GM13976 (cell line): ENCODE measurements around the gene EEFSEC.

Experiments used
- DNase-seq: peaks from one replicate; pipeline ENCODE4 v3.0.0; 2012; ENCODE audit warnings: low spot score
- in situ Hi-C: fragments of 300-500 bp; cut with MboI; formaldehyde crosslinking; loops from one replicate; pipeline ENCODE4 v1.12.0; 2022; ENCODE audit warnings: low sequenced_read_pairs, mixed read lengths, inconsistent platforms; ENCODE audit not compliant: unreplicated experiment
- TF ChIP-seq, protein P1 (sequence below): IDR thresholded peaks from 2 replicates; pipeline ENCODE4 v1.5.1; 2012; ENCODE audit warnings: borderline replicate concordance, mild to moderate bottlenecking; ENCODE audit not compliant: insufficient read depth; ENCODE audit errors: extremely low read depth, missing control alignments, control extremely low read depth

The EEFSEC gene

DNA sequence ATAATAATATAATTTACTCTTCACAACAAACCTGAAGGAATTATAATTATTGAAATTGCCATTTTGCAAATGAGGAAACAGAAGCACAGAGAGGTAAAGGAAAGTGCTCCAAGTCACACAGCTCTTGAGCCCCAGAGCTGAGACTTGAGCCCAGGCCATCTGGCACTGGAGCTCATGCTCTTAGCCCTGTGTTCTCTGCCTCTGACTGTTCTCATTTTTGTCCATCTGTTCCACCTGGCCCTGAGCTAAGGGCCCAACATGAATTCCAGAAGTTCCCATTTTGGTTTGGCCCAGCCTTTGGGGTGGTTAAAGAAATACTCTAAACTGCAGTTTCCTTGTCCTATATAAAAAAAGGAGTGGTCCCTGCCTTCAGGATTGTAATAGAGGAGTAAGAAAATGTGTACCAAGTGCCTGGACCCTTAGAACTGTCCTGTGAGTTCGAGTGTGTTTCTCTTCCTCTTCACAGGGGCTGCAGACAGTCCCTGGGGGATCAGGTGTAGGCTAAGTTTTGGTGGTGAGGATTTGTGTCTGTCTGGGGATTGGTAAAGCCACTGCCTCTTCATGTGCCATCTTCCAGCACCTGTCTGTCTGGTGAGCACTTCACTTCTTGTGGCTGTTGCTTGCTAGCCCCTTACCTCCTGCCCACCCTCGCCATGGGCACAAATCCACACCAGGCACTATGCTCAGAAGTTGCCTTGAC is 221.6 kb downstream of the EEFSEC start:
- in situ Hi-C loops = no loop called here
- TF ChIP-seq, protein P1, sequence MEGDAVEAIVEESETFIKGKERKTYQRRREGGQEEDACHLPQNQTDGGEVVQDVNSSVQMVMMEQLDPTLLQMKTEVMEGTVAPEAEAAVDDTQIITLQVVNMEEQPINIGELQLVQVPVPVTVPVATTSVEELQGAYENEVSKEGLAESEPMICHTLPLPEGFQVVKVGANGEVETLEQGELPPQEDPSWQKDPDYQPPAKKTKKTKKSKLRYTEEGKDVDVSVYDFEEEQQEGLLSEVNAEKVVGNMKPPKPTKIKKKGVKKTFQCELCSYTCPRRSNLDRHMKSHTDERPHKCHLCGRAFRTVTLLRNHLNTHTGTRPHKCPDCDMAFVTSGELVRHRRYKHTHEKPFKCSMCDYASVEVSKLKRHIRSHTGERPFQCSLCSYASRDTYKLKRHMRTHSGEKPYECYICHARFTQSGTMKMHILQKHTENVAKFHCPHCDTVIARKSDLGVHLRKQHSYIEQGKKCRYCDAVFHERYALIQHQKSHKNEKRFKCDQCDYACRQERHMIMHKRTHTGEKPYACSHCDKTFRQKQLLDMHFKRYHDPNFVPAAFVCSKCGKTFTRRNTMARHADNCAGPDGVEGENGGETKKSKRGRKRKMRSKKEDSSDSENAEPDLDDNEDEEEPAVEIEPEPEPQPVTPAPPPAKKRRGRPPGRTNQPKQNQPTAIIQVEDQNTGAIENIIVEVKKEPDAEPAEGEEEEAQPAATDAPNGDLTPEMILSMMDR = no peak
- DNase-seq = no peak

GRCh38 chr3:128376516-128376915 is 223.2 kb downstream of the EEFSEC start:
- in situ Hi-C loops = no loop called here
- DNase-seq = no peak
- TF ChIP-seq, protein P1 = no peak

DNA sequence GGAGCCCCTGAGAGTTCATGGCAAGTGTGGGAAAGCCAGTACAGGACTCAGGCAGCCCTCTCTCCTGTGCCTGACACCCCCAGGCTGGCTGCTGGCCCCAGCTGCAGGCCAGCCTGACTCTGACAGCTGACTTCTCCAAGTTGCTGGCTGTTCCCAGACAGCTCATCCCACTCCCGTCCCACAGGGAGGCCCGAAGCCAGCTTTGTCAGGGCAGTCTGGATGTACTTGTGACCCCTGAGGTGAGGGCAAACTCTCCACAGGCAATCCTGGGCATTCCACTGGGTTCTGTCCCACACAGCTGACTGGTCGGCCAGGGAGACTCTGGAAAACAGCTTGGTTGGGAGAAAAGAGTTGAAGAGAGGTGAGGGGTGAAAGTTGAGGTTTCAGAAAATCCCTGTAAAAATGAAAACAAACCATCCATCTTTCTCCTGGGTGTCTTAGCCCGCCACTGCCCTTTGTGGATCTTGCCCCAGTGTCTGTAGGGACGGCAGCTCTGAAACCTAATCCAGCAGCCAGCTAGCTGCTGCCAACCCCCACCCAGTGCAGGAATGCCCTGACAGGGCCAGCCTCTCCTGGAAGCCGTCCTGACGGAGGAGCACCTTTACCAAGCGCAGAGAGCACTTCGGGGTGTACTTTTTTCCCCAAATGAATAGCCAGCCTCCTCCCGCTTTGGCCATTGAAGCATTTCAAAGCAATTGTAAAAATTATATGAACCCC is 225.5 kb downstream of the EEFSEC start:
- TF ChIP-seq, protein P1 = no peak

DNA sequence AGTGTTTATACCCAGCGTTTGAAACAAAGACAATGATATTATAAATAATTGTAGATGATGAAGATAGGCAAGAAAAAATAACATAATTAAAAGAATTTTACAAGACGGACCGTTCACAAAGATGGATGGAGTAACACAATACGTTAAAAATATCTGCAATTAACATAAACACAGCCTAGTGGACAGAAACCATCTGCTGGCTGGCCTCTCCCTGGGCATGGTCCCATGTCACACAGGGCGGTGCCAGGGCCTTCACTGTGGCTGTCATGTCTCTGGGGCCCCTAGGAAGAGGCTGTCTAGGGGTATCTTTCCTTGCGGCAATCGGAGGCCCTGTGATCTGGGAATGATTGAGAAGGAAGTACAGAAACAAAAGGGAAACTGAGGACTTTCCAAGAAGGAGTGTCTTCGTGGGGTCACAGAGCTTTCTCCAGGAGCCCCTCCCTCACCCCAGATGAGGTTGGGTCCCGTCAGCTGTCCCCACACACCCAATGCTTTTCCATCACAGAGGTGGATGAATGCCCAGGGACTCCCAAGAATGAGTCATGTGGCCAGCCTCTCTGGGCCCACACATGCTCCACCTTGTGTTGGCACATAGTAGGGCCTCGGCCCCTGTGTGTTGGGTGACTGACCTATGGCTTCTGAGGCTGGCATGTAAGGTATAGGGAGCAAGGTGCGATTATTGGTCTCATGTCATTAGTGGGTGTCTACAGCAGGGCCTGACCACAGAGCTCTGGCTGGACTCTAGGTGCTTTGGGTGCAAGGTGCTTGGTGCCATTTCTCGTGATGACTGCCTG is 226.3 kb downstream of the EEFSEC start:
- TF ChIP-seq, protein P1 = no peak
- no peak for DNase-seq
- in situ Hi-C loops = no loop called here

More for the DNA sequence above, 225.5 kb downstream of the EEFSEC start:
- in situ Hi-C loops = no loop called here
- no peak for DNase-seq

DNA sequence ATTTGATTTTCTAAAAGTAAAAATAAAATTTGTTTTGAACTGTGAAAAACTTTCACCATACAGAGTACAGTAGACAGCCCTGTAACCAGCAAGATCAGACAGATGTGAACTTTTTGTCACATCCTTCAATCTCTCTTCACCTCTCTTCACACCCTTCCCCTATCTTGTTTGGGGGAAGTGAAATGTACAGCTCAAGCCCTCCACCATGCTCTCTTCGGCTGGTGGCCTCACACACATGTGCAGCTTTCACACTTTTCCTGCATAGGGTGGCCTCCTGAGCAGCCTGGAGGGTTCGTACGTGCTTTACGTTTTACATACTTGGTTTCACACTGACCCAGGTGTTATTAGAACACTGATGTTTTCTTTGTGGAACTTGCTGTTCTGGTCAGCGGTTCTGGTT is 227.0 kb downstream of the EEFSEC start:
- in situ Hi-C loops = no loop called here
- TF ChIP-seq, protein P1 = no peak
- no peak for DNase-seq

DNA sequence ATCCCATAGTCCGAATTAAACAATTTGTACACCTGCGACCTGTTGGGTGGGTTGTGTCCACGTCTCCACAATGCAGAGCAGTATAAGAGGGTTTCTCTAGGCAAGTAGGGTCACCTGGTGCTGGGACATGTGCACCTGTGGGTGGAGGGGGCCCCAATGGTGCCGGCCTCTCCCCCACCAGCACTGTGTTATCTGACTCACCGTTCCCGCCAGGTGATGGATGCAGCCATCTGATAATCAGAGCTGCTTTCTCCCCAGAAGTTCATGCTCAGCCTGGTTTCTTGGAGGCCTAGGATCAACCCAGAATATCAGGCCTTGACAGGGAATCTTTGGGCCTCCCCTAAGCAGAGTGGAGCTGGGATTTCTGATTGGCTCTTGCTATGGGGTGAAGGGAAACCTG is 227.4 kb downstream of the EEFSEC start:
- in situ Hi-C loops = no loop called here
- TF ChIP-seq, protein P1 = no peak
- DNase-seq = no peak
